HG03432 (cell line): ENCODE data around the gene UNC5C.

Experiments
- ATAC-seq: cut with Tn5 transposase; IDR thresholded peaks from one replicate; pipeline ENCODE4 v1.9.1; 2021; ENCODE audit warnings: mild to moderate bottlenecking, moderate library complexity; ENCODE audit not compliant: unreplicated experiment

UNC5C gene

DNA sequence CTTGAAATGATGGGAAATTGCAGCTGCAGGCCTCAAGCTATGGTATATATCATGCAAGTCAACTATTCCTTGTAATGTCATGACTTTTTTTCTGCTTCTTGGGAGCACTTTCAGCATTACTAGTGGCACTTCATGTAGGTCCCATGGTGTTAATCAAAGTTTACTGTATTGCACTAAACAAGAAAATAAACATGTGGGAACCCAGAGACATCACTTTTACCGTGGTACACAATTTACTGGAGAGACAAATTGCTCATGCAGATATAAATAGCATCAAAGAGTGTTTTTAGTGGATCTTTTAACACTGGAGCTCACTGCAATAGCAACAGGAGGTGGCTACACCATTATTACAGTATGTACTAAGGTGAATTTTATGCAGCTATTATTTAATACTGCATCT lies 79.2 kb downstream of the UNC5C start:
- no peak for ATAC-seq

DNA sequence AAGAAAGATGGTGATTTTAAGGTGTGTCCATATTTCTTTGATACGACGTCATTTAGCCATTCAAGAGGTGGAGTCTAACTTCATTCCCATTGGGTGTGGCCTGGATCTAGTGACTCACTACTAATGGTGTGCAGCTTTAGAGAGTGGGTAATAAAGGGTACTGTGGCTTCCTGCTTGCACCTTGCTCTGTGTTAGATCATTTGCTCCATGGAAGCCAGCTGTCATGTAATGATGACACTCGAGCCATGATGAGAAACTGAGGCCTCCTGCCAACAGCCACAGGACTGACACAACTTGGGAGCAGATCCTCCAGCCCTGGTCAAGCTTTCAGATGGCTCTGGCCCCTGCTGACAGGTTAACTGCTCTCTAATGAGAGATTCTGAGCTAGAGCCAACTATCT lies 82.0 kb downstream of the UNC5C start:
- no peak for ATAC-seq

DNA sequence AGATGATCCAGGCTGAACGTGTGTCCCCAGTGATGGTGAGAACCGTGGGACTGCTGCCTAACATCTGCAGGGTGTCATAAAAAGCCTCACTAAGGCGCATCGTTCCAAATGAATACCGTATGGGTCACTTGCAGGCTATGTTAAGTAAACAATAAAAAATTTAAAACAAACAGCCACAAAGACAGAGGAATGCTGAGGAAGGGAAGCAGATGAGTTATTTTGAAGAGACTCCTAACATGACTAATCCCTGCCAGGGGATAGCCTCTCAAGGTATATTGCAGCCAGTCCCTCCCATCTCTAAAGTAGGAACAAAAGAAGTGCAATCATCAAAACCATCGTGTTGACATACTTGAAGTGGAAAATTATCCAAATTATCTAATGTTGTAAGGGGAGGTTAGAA lies 83.8 kb downstream of the UNC5C start:
- ATAC-seq, result no peak

DNA sequence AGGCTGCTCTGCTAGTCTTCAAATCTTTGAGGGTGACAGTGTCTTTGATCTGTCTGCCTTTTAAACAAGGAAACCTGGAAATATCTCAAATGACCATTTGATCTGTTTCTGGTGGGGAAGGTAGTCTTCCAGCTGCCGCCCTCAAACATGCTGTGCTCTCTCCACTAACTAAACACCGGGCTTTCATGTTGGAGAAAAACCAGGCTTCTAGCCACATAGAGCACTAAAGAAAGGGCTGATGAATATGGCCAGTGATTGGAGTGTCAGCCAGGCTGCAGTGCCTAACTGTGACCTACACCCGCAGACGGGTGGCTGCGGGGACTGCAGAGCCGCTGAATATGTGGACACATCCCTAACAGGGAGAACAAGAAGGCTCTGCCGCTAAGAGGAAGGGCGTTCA lies 85.9 kb downstream of the UNC5C start:
- ATAC-seq, result no peak

DNA sequence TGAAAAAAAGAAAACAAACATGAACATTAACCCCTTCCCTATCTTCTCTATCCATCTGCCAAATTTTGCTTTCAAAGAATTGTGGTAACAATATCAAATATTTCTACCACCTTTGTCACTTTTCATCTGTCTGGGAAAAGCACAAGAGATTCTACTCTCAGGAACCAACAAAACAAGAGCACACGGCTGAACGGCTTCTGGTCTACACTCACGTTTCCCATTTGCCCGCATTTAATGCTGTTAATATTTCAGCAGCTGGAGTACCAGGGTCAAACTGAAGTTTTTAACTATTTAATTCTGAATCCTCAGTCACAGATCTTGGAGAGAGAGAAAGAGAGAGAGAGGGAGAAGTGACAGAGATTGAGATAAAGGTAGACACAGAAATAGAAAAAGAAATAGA lies 91.4 kb downstream of the UNC5C start:
- no peak for ATAC-seq

DNA sequence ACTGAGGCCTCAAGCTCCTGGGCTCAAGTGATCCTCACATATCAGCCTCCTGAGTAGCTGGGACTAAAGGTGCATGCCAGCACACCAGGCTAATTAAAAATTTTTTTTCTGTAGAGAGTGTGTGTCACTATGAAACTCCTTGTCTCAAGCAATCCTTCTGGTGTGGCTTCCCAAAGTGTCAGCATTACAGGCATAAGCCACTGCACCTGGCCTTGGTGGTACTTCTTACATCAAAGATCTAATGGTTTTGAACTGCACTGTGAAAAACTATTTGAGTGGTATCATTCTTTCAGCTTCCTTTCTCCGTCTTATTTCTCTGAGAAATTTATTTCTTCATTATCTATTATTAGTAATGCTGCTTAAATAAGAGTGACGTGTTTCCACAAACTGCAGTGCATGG lies 98.5 kb downstream of the UNC5C start:
- ATAC-seq, result no peak

DNA sequence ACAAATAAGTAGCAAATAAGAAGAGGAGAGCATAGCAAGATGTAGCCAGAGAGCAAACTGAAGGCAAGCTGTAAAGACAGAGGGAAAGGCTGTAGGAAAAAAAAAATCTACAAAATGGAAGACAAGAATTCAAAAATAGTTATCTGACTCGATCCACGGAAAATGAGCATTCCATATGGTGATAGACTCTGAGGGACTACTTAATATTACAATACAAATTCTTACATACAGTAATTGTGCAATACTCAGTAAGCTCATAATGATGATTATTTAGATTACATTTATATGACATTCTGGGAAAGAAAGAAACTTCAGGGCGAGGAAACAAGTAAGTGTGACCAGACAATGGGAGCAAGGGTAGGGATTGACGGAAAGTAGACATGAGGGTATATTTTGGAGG lies 102.6 kb downstream of the UNC5C start:
- ATAC-seq, result no peak

DNA sequence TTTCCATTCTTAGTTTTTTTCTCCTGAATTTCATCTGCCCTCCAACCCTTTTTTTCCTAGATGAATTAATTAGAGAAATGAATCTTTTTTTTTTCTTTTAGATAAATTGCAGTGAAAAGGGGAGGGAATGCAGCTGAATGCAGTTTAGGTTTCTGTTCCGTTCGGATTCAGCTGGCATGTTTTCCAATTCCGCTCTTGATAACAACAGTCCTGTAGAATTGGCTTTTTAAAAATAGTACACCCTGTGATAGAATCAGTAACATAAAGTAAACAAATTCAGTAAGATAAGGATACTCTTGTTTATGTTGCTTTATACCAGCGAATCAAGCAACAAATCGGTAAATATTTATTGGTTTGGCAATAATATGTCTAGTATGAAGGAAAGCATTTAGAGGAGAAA lies 103.5 kb downstream of the UNC5C start:
- ATAC-seq, result no peak

DNA sequence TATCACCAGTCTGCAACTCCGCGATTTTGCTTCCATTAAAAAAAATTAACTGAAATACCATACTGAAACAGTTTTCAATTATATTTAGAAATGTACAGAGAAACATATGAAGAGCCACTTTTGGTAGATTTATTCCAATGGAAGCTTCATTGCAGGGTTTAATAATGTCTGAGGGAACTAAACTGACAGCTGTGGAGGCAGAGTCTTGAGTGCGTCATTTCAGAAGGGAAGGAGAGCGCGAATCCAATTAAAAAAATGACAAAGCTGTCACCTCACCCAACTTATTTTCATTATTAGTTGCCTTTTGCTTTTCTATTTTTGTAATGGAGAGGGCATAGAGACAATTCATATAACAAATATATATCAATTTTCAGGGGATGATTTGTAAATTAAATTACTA lies 104.0 kb downstream of the UNC5C start:
- ATAC-seq, result no peak

DNA sequence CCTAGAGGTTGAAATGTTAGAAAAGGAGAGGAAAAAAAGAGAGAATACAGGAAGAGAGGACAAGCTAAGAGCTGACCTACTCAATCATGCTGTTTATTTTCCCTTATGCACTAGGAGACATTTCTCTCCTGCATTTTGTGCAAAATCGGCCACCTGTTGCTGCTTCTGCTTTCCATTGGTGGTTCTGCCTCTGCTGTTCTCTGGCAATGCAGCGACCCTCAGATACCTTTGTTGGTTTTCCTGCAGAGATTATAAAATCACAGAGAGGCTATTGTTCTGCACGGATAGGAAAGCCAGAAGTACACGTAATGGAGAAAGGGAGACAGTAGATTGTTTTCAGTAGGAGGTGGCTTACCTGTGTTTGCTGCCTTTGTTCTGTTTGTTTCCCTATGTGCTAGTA lies 108.9 kb downstream of the UNC5C start:
- no peak for ATAC-seq

DNA sequence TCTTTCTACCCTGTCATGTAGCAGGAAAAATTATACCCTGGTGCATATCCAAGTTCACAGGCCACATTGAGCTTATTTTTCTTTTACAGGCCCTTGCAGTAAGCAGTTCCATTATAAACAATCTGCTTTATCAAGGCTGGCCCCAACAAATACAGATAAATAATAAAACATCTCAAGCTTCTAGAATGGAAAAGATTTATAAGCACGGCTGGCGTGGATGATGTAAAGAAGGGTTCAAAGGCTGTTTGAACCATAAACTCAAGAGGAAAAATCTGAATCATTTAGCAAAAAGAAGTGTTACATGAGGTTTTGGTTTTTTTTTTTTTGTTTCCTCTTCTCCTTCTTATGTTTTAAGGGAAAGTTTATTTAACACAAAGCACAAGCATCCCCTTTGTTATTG lies 109.7 kb downstream of the UNC5C start:
- no peak for ATAC-seq

DNA sequence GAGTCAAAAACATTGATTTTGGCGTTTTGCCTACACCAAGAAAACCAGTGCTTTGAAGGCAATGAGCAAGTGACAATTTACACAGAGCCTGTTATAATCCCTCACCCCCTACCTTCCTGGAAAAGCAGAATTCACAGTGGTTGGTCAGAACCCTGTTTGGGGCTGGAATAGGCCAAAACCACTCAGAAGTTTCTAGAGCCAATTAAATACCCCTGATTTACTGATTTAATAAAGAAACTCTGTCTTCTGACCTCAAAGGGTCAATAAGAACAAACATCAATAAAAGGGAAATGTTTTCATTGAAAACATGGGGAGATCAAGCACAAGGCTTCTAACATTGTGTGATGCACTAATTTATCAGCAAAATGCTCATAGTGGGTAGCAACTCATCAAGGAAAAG lies 116.3 kb downstream of the UNC5C start:
- ATAC-seq, result no peak

DNA sequence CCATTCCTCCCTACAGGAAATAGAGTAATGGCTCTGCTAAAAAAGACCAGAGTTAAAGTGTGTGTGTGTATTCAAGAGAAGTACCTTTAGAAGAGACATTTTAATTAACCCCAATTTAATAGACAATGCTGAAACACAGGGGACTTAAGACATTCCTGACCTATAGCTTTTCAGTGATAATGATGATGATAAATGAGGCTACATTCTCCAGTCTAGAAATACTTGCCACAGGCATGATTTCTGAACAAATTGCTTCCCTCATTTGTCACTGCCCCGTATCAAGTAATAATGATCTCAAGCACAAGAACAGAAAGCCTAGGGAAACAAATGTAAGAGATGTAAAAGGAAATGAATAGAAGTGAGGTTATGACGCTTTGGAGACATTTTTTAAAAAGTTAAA lies 117.1 kb downstream of the UNC5C start:
- no peak for ATAC-seq

DNA sequence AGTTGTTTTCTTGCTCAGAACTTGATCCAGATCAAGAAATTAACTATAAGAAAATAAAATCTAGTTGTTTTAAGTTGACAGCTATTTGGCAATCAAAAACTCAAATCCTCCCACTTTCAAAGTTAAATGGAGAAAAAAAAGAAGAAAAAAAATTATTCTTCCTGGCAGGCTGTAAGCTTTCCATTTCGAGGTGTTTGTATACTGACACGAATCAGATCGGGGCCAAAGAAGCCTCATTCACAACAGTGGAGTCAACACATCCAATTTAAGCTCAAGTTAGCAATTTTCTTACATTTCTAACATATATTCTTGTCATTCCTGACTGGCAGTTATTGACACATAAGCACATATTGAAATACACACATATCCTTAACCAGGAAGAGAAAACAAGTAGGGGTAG lies 119.4 kb downstream of the UNC5C start:
- ATAC-seq, result no peak

DNA sequence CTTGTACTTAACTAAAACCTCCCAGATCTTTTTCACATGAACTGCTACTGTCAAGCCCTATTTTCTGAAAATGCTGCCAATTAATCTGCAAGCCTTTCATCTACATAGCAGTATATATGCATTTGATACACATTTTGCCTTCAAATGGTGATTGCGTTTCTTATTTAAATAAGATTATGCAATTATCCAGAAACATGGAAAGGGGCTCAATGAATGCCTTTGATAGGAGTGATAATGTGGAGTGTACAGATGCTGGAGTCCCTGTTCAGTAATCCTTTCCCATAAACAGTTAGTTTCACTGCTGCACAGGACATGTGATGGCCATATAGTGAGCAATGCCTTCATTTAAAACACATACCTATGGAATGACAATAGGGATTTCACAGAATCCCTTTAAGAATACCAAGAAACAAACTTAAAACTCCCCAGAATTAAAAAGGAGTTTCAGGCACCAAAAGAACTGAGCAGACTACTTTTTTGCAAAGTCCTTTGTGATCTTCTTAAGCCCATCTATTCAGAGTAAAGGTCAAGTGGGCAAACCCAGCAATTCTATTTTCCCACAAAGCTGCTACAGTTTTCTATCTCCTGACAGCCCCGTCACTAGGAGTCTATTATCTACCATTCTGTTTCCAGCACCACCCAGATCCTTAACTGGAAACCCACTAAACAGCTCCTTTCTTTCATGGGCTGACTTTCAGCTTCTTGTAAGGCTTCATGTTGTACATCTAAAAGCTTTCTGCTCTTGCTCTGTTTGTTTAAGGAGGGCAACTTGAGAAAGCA lies 120.3 kb downstream of the UNC5C start:
- ATAC-seq, result no peak

DNA sequence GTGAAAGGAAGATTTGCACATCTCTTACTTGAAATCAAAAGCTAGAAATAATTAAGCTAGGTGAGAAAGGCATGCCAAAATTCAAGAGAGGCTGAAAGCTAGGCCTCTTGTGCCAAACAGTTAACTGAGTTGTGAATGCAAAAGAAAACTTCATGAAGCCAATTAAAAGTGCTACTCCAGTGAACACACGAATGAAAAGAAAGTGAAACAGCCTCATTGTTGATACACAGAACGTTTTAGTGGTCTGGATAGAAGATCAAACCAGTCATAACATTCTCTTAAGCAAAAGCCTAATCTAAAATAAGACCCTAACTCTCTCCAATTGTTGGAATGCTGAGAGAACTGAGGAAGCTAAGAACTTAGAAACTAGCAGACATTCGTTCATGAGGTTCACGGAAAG lies 122.3 kb downstream of the UNC5C start:
- ATAC-seq, result no peak

DNA sequence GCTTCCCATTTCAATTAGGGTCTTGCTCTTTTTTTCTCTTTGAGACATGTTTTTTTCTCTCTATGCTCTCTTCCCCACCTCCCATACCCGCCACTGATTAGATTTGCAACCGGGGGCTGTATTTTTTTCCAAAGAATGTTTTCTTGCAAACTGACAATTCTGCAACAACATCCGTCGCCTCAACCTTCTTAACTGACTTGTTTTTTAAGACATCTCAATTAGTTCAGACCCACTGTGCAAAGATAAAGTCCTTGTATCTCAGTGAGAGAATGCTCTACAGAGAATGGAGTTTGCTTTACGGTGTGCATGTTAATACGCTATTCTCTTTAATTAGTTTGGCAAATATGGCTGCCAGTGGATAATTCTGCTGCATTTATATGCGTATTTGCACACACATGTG lies 126.3 kb downstream of the UNC5C start:
- ATAC-seq, result no peak

DNA sequence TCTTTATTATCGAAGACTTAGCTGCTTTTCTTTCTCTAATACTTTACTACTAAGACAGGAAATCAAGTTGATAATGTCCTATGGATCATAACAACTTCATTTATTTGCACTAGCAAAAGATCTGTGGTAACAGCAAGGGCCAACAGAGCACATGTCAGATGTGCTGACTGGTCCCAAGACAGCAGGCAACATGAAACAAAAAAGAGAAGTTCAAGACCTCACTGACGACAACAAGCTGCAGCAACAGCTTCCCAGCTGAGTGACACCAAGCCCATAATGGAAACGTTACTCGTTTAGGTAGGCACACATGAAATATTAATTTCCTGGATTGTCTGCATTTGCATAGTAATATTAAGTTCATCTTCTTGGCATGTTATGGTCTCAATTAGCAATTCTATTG lies 126.9 kb downstream of the UNC5C start:
- no peak for ATAC-seq

DNA sequence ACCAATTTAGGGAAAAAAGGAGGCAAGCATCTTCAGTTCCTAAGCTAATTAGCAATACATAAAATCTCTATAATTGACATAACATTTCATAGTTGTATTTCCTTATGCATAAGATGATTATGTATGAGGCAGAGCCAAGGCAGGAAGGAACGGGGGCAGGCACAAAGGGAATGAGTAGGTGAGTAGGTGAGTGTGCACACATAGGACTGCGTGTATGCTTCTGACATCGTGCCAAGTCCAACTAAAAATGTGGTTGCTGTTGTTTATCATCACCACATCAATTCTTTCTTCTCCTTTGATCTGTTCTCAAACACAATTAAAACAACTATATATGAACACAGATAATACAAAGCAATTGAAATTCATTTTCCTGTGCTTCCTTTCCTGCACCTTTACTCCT lies 131.2 kb downstream of the UNC5C start:
- no peak for ATAC-seq

DNA sequence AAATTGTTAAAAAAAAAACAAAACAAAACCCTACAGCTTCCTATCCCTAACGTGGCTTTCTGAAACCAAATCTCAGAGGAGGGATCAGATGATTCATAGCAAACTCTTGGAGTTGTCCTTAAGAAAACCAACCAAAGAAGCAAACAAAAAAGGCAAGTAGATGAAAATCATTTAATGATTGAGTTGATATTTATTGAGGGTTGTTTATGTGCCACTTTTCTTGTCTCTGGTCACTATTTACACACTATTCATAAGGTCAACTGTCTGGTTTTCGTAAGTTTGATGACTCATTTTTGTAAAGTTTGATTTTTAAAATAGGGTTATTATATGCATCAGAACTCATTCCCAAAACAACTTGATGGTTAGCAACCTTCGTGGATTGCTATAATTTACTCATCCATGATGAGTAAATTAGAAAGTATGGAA lies 133.4 kb downstream of the UNC5C start:
- no peak for ATAC-seq

DNA sequence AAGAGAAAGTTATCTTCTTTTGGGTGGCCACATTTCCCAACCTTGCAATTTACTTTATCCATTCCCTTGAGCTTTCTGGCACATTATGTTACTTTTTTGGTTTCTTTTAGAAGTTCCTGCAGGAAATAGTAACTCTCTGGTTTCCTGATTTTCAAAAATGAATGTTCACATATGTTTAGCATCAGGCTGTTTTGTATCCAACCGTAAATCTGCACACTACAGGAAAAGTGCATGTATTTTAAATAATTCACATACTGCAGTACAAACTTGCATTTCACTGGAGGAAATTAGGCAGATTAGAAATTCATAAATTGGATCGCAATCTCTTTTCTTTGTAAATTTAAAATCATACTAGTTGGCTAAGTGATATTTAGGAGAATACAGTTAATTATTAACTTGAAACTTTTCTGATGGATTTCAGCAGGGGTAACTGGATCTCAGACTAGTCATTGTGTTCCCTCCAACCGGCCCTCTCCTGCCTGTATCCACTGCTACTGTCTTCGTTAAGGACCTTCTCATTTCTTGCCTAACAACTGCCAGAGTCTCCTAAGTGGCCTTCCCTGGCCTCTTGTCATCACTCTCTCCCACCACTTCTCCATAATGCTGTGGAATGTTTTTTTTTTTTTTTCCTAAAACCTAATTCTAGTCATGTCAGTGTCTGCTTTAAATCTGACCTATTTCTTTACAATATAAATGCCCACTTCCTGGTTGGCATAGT lies 137.2 kb downstream of the UNC5C start:
- no peak for ATAC-seq

DNA sequence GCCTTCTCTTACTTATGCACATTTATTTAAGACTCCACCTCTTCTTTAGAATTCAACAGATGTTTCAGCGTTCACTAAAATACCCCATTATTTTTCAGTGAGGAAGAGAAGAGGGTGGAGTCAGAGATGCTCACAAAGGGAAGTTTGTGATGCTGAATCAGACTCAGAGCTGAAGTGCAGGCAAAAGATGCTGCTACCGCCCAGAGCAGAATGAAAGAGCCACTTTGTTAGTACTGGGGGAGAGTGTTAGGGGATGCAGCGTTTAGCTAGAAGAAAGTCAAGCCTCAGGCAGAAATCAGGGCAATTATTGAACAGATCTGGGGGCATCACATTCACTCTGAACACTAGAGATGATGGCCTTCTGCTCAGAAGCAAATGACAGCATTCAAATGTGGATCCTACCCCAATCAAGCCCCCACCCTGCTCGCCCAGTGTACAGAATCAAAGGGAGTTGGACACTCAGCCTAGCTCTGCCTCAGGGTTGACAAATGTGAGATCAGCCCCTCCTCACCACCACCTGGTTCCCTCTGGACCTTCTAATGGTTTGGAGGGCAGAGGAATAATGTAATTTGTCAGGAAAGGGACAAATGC lies 138.3 kb downstream of the UNC5C start:
- no peak for ATAC-seq
